Upper lobe of right lung (tissue), 1 donor: Measurements from ENCODE around the gene FAP. TPM values are rescaled to one million over a fixed set of nuclear protein-coding genes. Genes with fewer than 3 reads are reported as not detected.

Source experiments
- ATAC-seq: fragments of 200-7000 bp; cut with Tn5 transposase; one replicate; pipeline ENCODE4 v1.9.1; 2020; ENCODE audit warnings: mild to moderate bottlenecking, moderate library complexity
- DNase-seq: peaks from one replicate; pipeline ENCODE4 v3.0.0-alpha.2; 2020
- H3K27ac ChIP-seq: fragments of 200-600 bp; one replicate; pipeline ENCODE4 v1.8.0; 2022
- H3K27me3 ChIP-seq: fragments of 200-600 bp; one replicate; pipeline ENCODE4 v1.8.0; 2022; ENCODE audit warnings: mild to moderate bottlenecking
- H3K36me3 ChIP-seq: fragments of 200-600 bp; one replicate; pipeline ENCODE4 v1.8.0; 2022
- H3K4me1 ChIP-seq: fragments of 200-600 bp; one replicate; pipeline ENCODE4 v1.8.0; 2022
- H3K4me3 ChIP-seq: fragments of 200-600 bp; one replicate; pipeline ENCODE4 v1.8.0; 2022; ENCODE audit warnings: mild to moderate bottlenecking
- H3K9me3 ChIP-seq: fragments of 200-600 bp; one replicate; pipeline ENCODE4 v1.8.0; 2022
- intact Hi-C: fragments of 100-400 bp; cut with DNase I; formaldehyde crosslinking; loops from one replicate; pipeline ENCODE4 v1.11.0; 2022
- total RNA-seq: library from RNA; stranded (reverse); fragmentation: NEBNext Ultra II Directional; extraction: Animal tissue kit (Norgen Biotek cat#: 25700); gene quantifications from one replicate; pipeline ENCODE4 v1.2.1, GENCODE V29; 2021
- TF ChIP-seq, protein P1 (sequence below): fragments of 200-600 bp; IDR thresholded peaks from one replicate; pipeline ENCODE4 v1.8.0; 2022; ENCODE audit warnings: antibody characterized with exemption
- donor health status: DM: no; HTN: yes; CAD: no; lungs with severe emphysema.

FAP gene
- total RNA-seq, 1 donor from 2014 or later, result 5.4 TPM

DNA sequence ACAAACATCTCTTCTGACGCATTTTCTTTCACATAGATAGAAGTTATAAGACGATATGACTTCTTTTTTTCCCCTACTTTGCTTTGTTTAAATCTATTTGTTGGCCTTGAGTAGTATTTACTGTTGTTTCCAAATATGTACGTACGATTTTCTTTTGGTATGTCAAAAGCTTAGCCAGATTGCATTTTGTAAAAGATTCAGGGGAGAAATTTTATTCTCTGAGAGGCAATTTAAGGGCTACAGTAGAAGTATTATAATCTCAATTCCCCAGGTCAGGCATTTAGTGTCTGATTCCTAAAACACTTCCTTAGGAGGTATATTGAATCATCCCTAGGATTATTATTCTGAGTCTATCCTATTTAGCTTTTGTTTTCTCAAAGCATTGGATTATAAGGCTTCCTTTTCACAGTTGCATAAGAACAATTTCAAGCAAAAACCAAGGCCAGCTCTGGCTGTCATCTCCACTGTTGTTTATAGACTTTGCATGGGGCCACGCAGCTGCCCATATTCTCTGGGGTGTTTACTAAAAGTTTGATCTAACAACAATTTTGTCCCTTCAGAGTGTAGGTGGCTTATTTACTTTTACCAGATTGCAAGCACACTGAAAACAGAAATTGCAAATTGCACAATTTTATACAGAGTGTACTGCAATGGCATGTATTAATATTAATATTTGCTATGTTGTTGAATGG lies 57.6 kb downstream of the FAP start:
- Histone ChIP-seq H3K27me3 (no peaks in the 10 kb centered on the region), H3K4me1 (no peaks in the 10 kb centered on the region), H3K27ac (no peak overlapping the region), H3K4me3 (no peak overlapping the region), H3K36me3 (no peaks in the 10 kb centered on the region), H3K9me3 (no peaks in the 10 kb centered on the region)
- TF ChIP-seq, protein P1, sequence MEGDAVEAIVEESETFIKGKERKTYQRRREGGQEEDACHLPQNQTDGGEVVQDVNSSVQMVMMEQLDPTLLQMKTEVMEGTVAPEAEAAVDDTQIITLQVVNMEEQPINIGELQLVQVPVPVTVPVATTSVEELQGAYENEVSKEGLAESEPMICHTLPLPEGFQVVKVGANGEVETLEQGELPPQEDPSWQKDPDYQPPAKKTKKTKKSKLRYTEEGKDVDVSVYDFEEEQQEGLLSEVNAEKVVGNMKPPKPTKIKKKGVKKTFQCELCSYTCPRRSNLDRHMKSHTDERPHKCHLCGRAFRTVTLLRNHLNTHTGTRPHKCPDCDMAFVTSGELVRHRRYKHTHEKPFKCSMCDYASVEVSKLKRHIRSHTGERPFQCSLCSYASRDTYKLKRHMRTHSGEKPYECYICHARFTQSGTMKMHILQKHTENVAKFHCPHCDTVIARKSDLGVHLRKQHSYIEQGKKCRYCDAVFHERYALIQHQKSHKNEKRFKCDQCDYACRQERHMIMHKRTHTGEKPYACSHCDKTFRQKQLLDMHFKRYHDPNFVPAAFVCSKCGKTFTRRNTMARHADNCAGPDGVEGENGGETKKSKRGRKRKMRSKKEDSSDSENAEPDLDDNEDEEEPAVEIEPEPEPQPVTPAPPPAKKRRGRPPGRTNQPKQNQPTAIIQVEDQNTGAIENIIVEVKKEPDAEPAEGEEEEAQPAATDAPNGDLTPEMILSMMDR, result no peak
- DNase-seq (no peak), ATAC-seq (no peak)
- intact Hi-C loops, result no loop called here

DNA sequence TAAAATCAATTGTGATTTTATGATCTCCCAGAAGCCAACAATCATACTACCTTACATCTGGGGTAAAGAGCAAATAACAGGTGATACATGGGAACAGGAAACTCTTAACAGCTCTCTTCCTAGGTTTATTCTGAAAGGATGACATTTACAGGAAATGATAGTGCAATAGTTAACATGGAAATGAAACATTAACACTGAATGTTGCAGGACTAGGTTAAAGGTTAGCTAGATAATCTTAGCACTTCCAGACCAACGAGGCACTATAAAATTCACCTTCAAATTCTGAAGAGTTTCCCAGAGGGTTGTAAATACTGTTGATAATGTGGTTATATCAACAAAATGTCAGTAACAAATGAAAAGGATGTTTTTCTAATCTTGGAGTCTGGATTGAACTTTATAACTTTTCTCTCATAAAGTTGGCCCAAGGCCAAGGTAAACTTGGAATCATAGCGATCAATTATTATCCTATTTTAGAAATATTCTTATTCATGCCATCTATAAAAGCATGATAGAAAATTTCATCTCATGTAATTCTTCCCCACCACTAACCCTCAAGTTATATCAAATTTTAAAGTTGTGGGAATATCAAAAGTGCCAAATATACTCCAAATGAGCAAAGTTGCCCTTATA lies 58.3 kb downstream of the FAP start:
- H3K4me1 ChIP-seq, result no peaks in the 10 kb centered on the region
- no peak overlapping the region for H3K4me3 ChIP-seq
- no peaks in the 10 kb centered on the region for H3K9me3 ChIP-seq
- no peaks in the 10 kb centered on the region for H3K36me3 ChIP-seq
- ATAC-seq (no peak), DNase-seq (no peak)
- H3K27ac ChIP-seq, result no peak overlapping the region
- H3K27me3 ChIP-seq, result no peaks in the 10 kb centered on the region
- intact Hi-C loops, result no loop called here
- TF ChIP-seq, protein P1, result no peak

DNA sequence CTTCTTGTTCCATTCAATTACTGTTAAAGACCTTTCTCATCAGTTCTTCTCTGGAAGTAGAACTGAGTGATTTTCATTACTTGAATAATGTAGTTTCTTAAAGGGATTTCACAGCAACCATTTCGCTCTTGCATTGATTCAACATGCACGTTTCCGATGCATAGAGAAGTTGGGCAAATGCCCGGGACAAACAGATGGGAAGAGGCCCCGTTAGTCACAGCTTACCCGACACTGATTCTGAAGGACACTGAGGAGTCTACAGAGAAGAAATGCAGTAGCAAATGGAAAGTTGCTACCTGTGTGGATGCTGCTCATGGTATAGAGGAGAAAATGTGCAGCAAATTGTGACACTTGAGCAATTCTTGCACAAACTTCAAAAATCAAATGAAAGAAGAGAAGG lies 58.9 kb downstream of the FAP start:
- TF ChIP-seq, protein P1, result no peak
- H3K9me3 ChIP-seq, result no peaks in the 10 kb centered on the region
- intact Hi-C loops, result no loop called here
- H3K4me1 ChIP-seq, result no peaks in the 10 kb centered on the region
- H3K36me3 ChIP-seq, result no peaks in the 10 kb centered on the region
- DNase-seq (no peak), ATAC-seq (no peak)
- no peak overlapping the region for H3K27ac ChIP-seq
- no peaks in the 10 kb centered on the region for H3K27me3 ChIP-seq
- no peak overlapping the region for H3K4me3 ChIP-seq

DNA sequence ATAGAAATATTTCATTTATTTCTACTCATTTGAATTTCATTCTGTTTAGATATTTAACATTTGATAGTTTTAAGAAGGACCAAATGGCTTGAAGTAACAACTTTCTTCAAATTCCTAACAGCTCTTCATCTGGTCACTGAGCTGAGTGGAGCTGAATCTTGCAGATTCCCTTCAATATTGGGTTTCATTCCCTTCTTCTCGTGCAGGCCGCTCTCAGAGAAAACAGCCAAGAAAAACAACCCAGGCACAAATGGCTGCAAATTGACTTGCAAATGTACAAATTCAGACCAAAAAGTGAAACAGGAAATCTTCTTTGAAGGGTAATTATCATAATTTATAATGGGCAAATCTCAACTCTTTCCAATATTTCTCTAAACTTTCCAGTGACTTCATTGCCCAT lies 60.9 kb downstream of the FAP start:
- no peaks in the 10 kb centered on the region for H3K4me1 ChIP-seq
- no peak for ATAC-seq
- DNase-seq, result no peak
- intact Hi-C loops, result no loop called here
- H3K27ac ChIP-seq, result no peak overlapping the region
- H3K27me3 ChIP-seq, result no peaks in the 10 kb centered on the region
- no peaks in the 10 kb centered on the region for H3K36me3 ChIP-seq
- H3K4me3 ChIP-seq, result no peak overlapping the region
- H3K9me3 ChIP-seq, result no peaks in the 10 kb centered on the region
- TF ChIP-seq, protein P1, result no peak

DNA sequence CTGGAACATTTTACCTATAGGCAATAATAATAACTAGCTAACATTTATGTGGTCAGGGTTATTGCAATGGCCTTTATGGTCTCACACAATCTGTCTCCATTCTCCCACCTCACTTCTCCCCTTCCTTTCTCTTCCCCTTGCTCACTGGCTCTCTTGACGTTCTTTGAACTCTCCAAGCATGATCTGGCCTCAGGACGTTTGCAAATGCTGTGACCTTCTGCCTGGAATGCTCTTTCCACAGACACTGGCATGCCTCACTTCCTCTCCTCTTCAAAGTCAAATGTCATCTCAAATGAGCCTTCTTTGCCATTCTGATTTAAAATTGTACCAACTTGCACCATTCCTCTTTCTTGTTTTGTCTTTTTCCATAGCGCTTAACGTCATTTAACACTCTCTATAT lies 65.9 kb downstream of the FAP start:
- intact Hi-C loops, result no loop called here

More for the DNA sequence above, 65.9 kb downstream of the FAP start:
- H3K36me3 ChIP-seq, result no peaks in the 10 kb centered on the region
- no peak overlapping the region for H3K4me3 ChIP-seq
- DNase-seq (no peak), ATAC-seq (peak; percentile 48)
- no peaks in the 10 kb centered on the region for H3K4me1 ChIP-seq
- no peaks in the 10 kb centered on the region for H3K9me3 ChIP-seq
- no peaks in the 10 kb centered on the region for H3K27me3 ChIP-seq
- H3K27ac ChIP-seq, result no peak overlapping the region
- TF ChIP-seq, protein P1, result no peak
